Measurements from ENCODE around the gene DLX3. TPM values are rescaled to one million over a fixed set of nuclear protein-coding genes. Genes with fewer than 3 reads are reported as not detected.
A peak's percentile ranks its signal among the peaks of the same experiment; 100 is the strongest.

The DLX3 gene
- total and polyA plus RNA-seq, 2 of the 8 experiments (the other 6 are each of a cell fraction or from before 2014, with no cell fraction given): 0.15 to 0.20 TPM

DNA sequence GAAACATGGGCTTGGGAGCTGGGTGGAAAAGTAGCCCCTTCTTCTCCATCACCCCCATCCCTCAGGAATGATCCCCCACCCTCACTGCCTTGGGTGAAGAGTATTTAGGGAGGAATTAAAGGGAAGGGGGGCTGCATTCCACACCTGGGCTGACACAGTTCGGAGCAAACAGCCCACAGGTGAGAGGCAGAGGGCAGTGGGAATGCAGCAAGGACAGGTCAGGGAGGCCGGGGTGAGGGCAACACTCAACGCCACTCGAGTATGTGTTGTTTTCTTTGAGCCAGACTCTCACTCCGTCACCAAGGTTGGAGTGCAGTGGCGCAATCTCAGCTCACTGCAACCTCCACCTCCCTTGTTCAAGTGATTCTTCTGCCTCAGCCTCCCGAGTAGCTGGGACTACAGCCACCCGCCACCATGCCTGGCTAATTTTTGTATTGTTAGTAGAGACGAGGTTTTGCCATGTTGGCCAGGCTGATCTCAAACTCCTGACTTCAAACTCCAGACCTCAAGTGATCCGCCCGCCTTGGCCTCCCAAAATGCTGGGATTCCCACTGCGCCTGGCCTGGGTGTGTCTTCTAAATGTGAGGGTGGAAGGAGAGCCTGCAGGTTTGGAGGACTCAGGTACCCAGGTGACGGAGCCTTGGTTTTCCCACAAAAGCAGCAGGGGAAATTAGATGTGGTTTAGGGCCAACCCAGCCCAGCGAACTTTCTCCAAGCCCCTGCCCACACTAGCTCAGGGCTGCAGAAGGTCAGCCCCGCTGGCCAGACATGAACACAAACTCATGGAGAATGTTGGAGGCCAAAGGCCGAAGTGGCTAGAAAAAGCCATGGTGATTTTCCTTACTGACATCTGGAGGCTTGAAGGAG, 39.7 kb upstream of the DLX3 start:
- no peak overlapping the region for H3K18ac ChIP-seq (ENCODE audit: extremely low read depth, low read length)
- POLR2A ChIA-PET (ENCODE audit: partially characterized antibody): interaction anchor here (0.9 kb wide), 1 partner anchor 22 kb away, joined by 3 read pairs; the partner anchor contains the start of gene ITGA3
- FAIRE-seq: no peak
- H3K27ac ChIP-seq (ENCODE audit: low read depth, low read length): no peak overlapping the region
- H4K91ac ChIP-seq (replicated peaks; ENCODE audit: insufficient read length, low read length): no peak overlapping the region
- no peak overlapping the region for H3K4me2 ChIP-seq (ENCODE audit: insufficient read depth in 1 of 2, low read depth in 2 of 2, low read length in 2 of 2)
- H3K23ac ChIP-seq (ENCODE audit: insufficient read length): no peak overlapping the region
- no peak overlapping the region for H2BK20ac ChIP-seq (ENCODE audit: low read length)
- H3K4me3 ChIP-seq (ENCODE audit: extremely low read depth in 1 of 4, insufficient read depth in 2 of 4, low read depth in 3 of 4, low read length in 4 of 4): no peak overlapping the region
- no peak overlapping the region; the same call in 1 of the 2 replicates for H2BK12ac ChIP-seq (ENCODE audit: low read depth, low read length)
- H2BK15ac ChIP-seq (ENCODE audit: low read length): no peak overlapping the region
- H3K79me1 ChIP-seq (ENCODE audit: low read depth, low read length): no peaks in the 10 kb centered on the region
- H2AK5ac ChIP-seq (ENCODE audit: low read depth, low read length): no peak overlapping the region
- no peak overlapping the region for H3K9ac ChIP-seq (replicated peaks in 1 of 4; ENCODE audit: extremely low read depth in 1 of 4, low read depth in 3 of 4, low read length in 3 of 4)
- TF ChIP-seq CTCF (IDR thresholded peaks at IDR 0.05; ENCODE audit: control extremely low read depth in 1 of 3, insufficient read depth in 1 of 3, low read depth in 1 of 3, low read length in 3 of 3) (no peak), TEAD4 (IDR thresholded peaks at IDR 0.05; ENCODE audit: low read depth, low read length) (peak; percentile 58), ATF2 (IDR thresholded peaks at IDR 0.05; ENCODE audit: low read length) (no peak)
- no peaks in the 10 kb centered on the region for H3K79me2 ChIP-seq (ENCODE audit: control insufficient read depth in 1 of 2, insufficient read depth in 2 of 2, low read length in 2 of 2)
- no peak overlapping the region for H2BK120ac ChIP-seq (replicated peaks; ENCODE audit: low read depth, low read length)
- H4K5ac ChIP-seq (ENCODE audit: insufficient read length, low read depth, low read length): no peak overlapping the region
- H3K27me3 ChIP-seq (replicated peaks in 1 of 4; ENCODE audit: control insufficient read depth in 3 of 4, extremely low read depth in 1 of 4, insufficient read depth in 3 of 4, low read length in 3 of 4): no peaks in the 10 kb centered on the region
- no peaks in the 10 kb centered on the region for H4K20me1 ChIP-seq (replicated peaks in 1 of 2; ENCODE audit: control insufficient read depth in 1 of 2, insufficient read depth in 2 of 2, low read length in 2 of 2)
- no peak overlapping the region for H2AFZ ChIP-seq (ENCODE audit: low read length)
- no peak overlapping the region for H3K4ac ChIP-seq (replicated peaks; ENCODE audit: insufficient read length, low read depth, low read length)
- CTCF ChIA-PET (ENCODE audit: partially characterized antibody): interaction anchor here (1.1 to 2.6 kb wide), 9 partner anchors 7 to 60 kb away, joined by 3 to 15 read pairs (median 7); partner anchors contain the start of genes ITGA3 and PDK2
- no peak overlapping the region for H3K14ac ChIP-seq (ENCODE audit: insufficient read length)
- H3K36me3 ChIP-seq (ENCODE audit: control insufficient read depth in 2 of 4, insufficient read depth in 4 of 4, low read length in 3 of 4): no peaks in the 10 kb centered on the region
- H3K4me1 ChIP-seq (replicated peaks in 1 of 4; ENCODE audit: control insufficient read depth in 3 of 4, insufficient read depth in 4 of 4, low read length in 3 of 4): peaks cover 0 to 9% (median 0%) of the 10 kb centered on the region in 4 experiments; a peak in 3 of 7 replicates
- DNase-seq (ENCODE audit: low read depth in 1 of 2, low spot score in 2 of 2): no peak
- no peak overlapping the region for H4K8ac ChIP-seq (ENCODE audit: extremely low read depth, insufficient read depth, low read length)
- no peaks in the 10 kb centered on the region for H3K23me2 ChIP-seq (ENCODE audit: low read depth, low read length)
- WGBS, 2 experiments (ENCODE audit: extremely low coverage in 1 of 2, insufficient coverage in 1 of 2, insufficient read length in 1 of 2, insufficient replicate concordance in 2 of 2, low coverage in 1 of 2, low lambda C conversion rate in 2 of 2, missing lambda C conversion rate in 1 of 2): 87% methylated on average over 15 of the region's 16 CpGs; no CpG with 5 or more reads in 1 of the 2 experiments
- no peaks in the 10 kb centered on the region for H3K9me3 ChIP-seq (ENCODE audit: insufficient read depth in 2 of 2, low read depth in 1 of 2, low read length in 1 of 2)
- no peak overlapping the region for H3K56ac ChIP-seq (replicated peaks; ENCODE audit: insufficient read length, low read depth, low read length)
- no peak overlapping the region for H2BK5ac ChIP-seq (ENCODE audit: low read depth, low read length)
